IMR-90 (cell line): Measurements from ENCODE around the gene PRDM10. TPM values are rescaled to one million over a fixed set of nuclear protein-coding genes. Genes with fewer than 3 reads are reported as not detected.

Experiments
- ATAC-seq: fragments of 200-7000 bp; cut with Tn5 transposase; 2 replicates; pipeline ENCODE4 v1.9.1; 2020; ENCODE audit warnings: low read depth, mild to moderate bottlenecking, moderate library complexity
- BruUV-seq: library from RNA; stranded (reverse); fragments of 400-500 nt; replicated peaks from 2 replicates; lab custom pipeline; 2021; lab: Mats Ljungman, UMichigan
- CTCF ChIA-PET: fragments of 300-600 bp; formaldehyde crosslinking; extraction: SDS; loops from one replicate; lab custom pipeline; 2021; ENCODE audit warnings: antibody characterized with exemption; lab: Yijun Ruan, JAX
- POLR2A ChIA-PET: fragments of 300-600 bp; sonication (Branson Sonifier 250); formaldehyde crosslinking; loops from one replicate; lab custom pipeline; 2022; ENCODE audit warnings: antibody characterized with exemption; ENCODE audit not compliant: unreplicated experiment; lab: Charles Lee
- DNase-seq: peaks from one replicate; pipeline ENCODE4 v3.0.0; 2013
- H2AFZ ChIP-seq: replicated peaks from 2 replicates; pipeline ENCODE3; 2013; ENCODE audit warnings: low read length, mild to moderate bottlenecking; ENCODE audit not compliant: poor library complexity
- H2AK5ac ChIP-seq: 2 replicates; pipeline ENCODE4 v1.6.1; 2013; ENCODE audit warnings: low read depth, low read length, inconsistent platforms
- H2AK9ac ChIP-seq: replicated peaks from 2 replicates; pipeline ENCODE3; 2013; ENCODE audit warnings: mild to moderate bottlenecking, low read depth, low read length, moderate library complexity; ENCODE audit not compliant: poor library complexity
- H2BK120ac ChIP-seq: 2 replicates; pipeline ENCODE4 v1.6.1; 2013; ENCODE audit warnings: low read depth, low read length, inconsistent platforms
- H2BK15ac ChIP-seq: 3 replicates; pipeline ENCODE4 v1.6.1; 2013; ENCODE audit warnings: low read depth, low read length, inconsistent platforms
- H2BK20ac ChIP-seq: 2 replicates; pipeline ENCODE4 v1.6.1; 2013; ENCODE audit warnings: low read depth, mild to moderate bottlenecking, inconsistent platforms, low read length, moderate library complexity
- H2BK5ac ChIP-seq: 2 replicates; pipeline ENCODE4 v1.6.1; 2013; ENCODE audit warnings: mild to moderate bottlenecking, low read depth, low read length, inconsistent platforms; ENCODE audit not compliant: poor library complexity, severe bottlenecking
- H3K14ac ChIP-seq: replicated peaks from 2 replicates; pipeline ENCODE4 v1.6.1; 2013; ENCODE audit warnings: low read depth, low read length, inconsistent platforms
- H3K18ac ChIP-seq: 2 replicates; pipeline ENCODE4 v1.6.1; 2013; ENCODE audit warnings: low read depth, low read length, control low read depth
- H3K23ac ChIP-seq: 2 replicates; pipeline ENCODE4 v1.6.1; 2013; ENCODE audit warnings: low read depth, low read length, inconsistent platforms
- H3K27ac ChIP-seq: 2 replicates; pipeline ENCODE4 v1.5.1; 2013; ENCODE audit warnings: mild to moderate bottlenecking, control low read depth, low read length; ENCODE audit not compliant: insufficient read depth
- H3K27me3 ChIP-seq: 2 replicates; pipeline ENCODE4 v1.6.1; 2013; ENCODE audit warnings: low read length; ENCODE audit not compliant: control insufficient read depth, insufficient read depth
- H3K36me3 ChIP-seq: 2 replicates; pipeline ENCODE4 v1.6.1; 2013; ENCODE audit warnings: low read length, mixed read lengths; ENCODE audit not compliant: control insufficient read depth, insufficient read depth
- H3K4ac ChIP-seq: 2 replicates; pipeline ENCODE4 v1.6.1; 2013; ENCODE audit warnings: low read depth, low read length, inconsistent platforms
- H3K4me1 ChIP-seq: 2 replicates; pipeline ENCODE4 v1.6.1; 2013; ENCODE audit warnings: low read length, mixed read lengths; ENCODE audit not compliant: control insufficient read depth, insufficient read depth
- H3K4me2 ChIP-seq: 2 replicates; pipeline ENCODE4 v1.6.1; 2013; ENCODE audit warnings: low read depth, mild to moderate bottlenecking, control low read depth, low read length, moderate library complexity
- H3K4me3 ChIP-seq: 2 replicates; pipeline ENCODE4 v1.5.1; 2013; ENCODE audit warnings: low read depth, mild to moderate bottlenecking, control low read depth, low read length, moderate library complexity; ENCODE audit not compliant: insufficient read depth
- H3K56ac ChIP-seq: 2 replicates; pipeline ENCODE4 v1.6.1; 2013; ENCODE audit warnings: low read length, inconsistent platforms; ENCODE audit not compliant: insufficient read depth; ENCODE audit errors: extremely low read depth
- H3K79me1 ChIP-seq, 2 experiments: 2 replicates each; pipeline ENCODE4 v1.6.1; 2013; ENCODE audit warnings: low read length in 2 of 2, inconsistent platforms in 1 of 2, low read depth in 1 of 2
- H3K9ac ChIP-seq: 2 replicates; pipeline ENCODE4 v1.6.1; 2013; ENCODE audit warnings: low read depth, low read length, control low read depth
- H3K9me1 ChIP-seq: 2 replicates; pipeline ENCODE4 v1.6.1; 2013; ENCODE audit warnings: low read length, inconsistent platforms; ENCODE audit not compliant: insufficient read depth
- H3K9me3 ChIP-seq: 2 replicates; pipeline ENCODE4 v1.6.1; 2013; ENCODE audit warnings: low read length; ENCODE audit not compliant: control insufficient read depth, insufficient read depth
- H4K20me1 ChIP-seq: 2 replicates; pipeline ENCODE4 v1.6.1; 2013; ENCODE audit warnings: low read length, inconsistent platforms; ENCODE audit not compliant: insufficient read depth
- H4K5ac ChIP-seq: 2 replicates; pipeline ENCODE4 v1.6.1; 2013; ENCODE audit warnings: mild to moderate bottlenecking, low read depth, low read length, control low read depth
- H4K8ac ChIP-seq, 2 experiments: 2 replicates each; pipeline ENCODE4 v1.6.1; 2013; ENCODE audit warnings: low read depth in 2 of 2, low read length in 2 of 2, control low read depth in 1 of 2, inconsistent platforms in 1 of 2
- H4K91ac ChIP-seq: 2 replicates; pipeline ENCODE4 v1.6.1; 2013; ENCODE audit warnings: low read depth, low read length, inconsistent platforms; ENCODE audit not compliant: insufficient read depth
- BHLHE40 ChIP-seq: fragments of 150-350 bp; IDR thresholded peaks from 2 replicates; pipeline ENCODE4 v1.6.1; 2016; ENCODE audit warnings: mild to moderate bottlenecking, low read depth, low read length
- CEBPB ChIP-seq: IDR thresholded peaks from 2 replicates; pipeline ENCODE4 v1.6.1; 2012; ENCODE audit warnings: low read depth, low read length, improper control_type of control experiment
- CHD1 ChIP-seq: IDR thresholded peaks from 2 replicates; pipeline ENCODE4 v1.6.1; 2012; ENCODE audit warnings: low read depth, low read length, improper control_type of control experiment
- FOS ChIP-seq: fragments of 150-350 bp; IDR thresholded peaks from 2 replicates; pipeline ENCODE4 v1.6.1; 2016; ENCODE audit warnings: low read depth, low read length
- MAFK ChIP-seq: IDR thresholded peaks from 2 replicates; pipeline ENCODE4 v1.6.1; 2012; ENCODE audit warnings: low read depth, low read length, improper control_type of control experiment
- MAZ ChIP-seq: IDR thresholded peaks from 2 replicates; pipeline ENCODE4 v1.6.1; 2012; ENCODE audit warnings: low read depth, mild to moderate bottlenecking, low read length, improper control_type of control experiment, moderate library complexity, borderline replicate concordance
- MXI1 ChIP-seq: IDR thresholded peaks from 2 replicates; pipeline ENCODE4 v1.6.1; 2012; ENCODE audit warnings: low read depth, mild to moderate bottlenecking, low read length, moderate library complexity, borderline replicate concordance
- POLR2A ChIP-seq: IDR thresholded peaks from 2 replicates; pipeline ENCODE4 v1.6.1; 2012; ENCODE audit warnings: mild to moderate bottlenecking, low read depth, low read length
- RAD21 ChIP-seq: IDR thresholded peaks from 2 replicates; pipeline ENCODE4 v1.6.1; 2012; ENCODE audit warnings: low read length, improper control_type of control experiment
- RFX5 ChIP-seq: IDR thresholded peaks from 2 replicates; pipeline ENCODE4 v1.8.0; 2012; ENCODE audit warnings: low read depth, mild to moderate bottlenecking, low read length, moderate library complexity
- SMC3 ChIP-seq: fragments of 150-350 bp; IDR thresholded peaks from 2 replicates; pipeline ENCODE4 v1.6.1; 2016; ENCODE audit warnings: low read depth, mild to moderate bottlenecking, antibody characterized with exemption, low read length, moderate library complexity
- WGBS, 2 experiments: methylation state at CpG; one replicate each; pipeline versions ENCODE4 v1.1.5 to v1.1.7; 2013; ENCODE audit warnings: missing lambda C conversion rate in 2 of 2; ENCODE audit not compliant: insufficient read length in 1 of 2; ENCODE audit errors: extremely low coverage in 2 of 2; 5-methylcytosine and 5-hydroxymethylcytosine counted together
- dilution Hi-C: fragments of 300-500 bp; cut with HindIII; formaldehyde crosslinking; loops from one replicate; pipeline ENCODE4 v1.14.3; 2018; ENCODE audit warnings: low sequenced_read_pairs; ENCODE audit not compliant: unreplicated experiment
- in situ Hi-C: fragments of 300-500 bp; cut with MboI; formaldehyde crosslinking; loops from 3 replicates; pipeline ENCODE4 v1.14.3; 2019; ENCODE audit warnings: low sequenced_read_pairs, inconsistent platforms, mixed read lengths
- intact Hi-C: fragments of 100-400 bp; cut with micrococcal nuclease; formaldehyde crosslinking; loops from 2 replicates; pipeline ENCODE4 v1.10.0; 2022
- polyA plus RNA-seq, 3 experiments: library from polyadenylated mRNA; depleted of rRNA; stranded (reverse); fragments of >200 nt; gene quantifications; 2 replicates each; pipeline ENCODE4 v1.2.3, GENCODE V29; 2012; ENCODE audit warnings: low replicate concordance in 1 of 3
- total RNA-seq: library from RNA; depleted of rRNA; stranded (reverse); fragments of >200 nt; gene quantifications from 2 replicates; pipeline ENCODE4 v1.2.3, GENCODE V29; 2012
- TF ChIP-seq, protein P1 (sequence below): fragments of 150-350 bp; IDR thresholded peaks from 2 replicates; pipeline ENCODE4 v1.6.1; 2016; ENCODE audit warnings: low read depth, mild to moderate bottlenecking, low read length, moderate library complexity, borderline replicate concordance
- TF ChIP-seq, protein P2 (sequence below): conservative IDR thresholded peaks from 2 replicates; pipeline ENCODE4 v1.5.1; 2012; ENCODE audit warnings: mild to moderate bottlenecking, low read depth, low read length, improper control_type of control experiment

PRDM10 gene
- total and polyA plus RNA-seq, 2 of the 4 experiments (the other 2 are of a cell fraction): 3.1 to 6.5 TPM

DNA sequence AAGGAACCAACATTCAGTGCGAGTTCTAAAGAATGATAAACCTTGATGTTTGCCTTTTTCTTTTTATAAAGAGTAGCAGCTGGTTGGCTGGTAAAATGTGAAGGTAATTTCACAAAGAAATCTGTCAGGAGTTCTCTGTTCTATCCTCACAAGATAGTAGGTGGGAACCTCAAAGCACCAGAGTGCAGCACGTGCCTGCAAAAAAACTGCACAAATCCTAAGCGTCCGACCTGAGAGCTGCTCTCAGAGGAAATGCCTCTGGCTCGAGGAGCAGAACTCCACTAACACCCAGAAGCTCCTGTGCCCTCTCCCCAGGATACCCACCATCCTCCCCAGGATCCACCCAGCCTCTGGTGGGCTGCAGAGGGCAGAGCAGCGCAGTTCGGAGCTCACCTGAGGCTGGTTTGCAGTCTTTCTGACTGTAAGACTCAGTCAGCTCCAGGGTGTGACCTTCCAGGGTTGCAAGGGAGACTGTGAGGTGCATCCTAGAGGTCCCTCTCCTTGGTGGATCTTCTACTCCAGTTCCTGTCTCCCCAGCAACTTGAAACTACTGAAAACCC is 23.5 kb downstream of the PRDM10 start:
- Histone ChIP-seq H2BK5ac (no peak overlapping the region), H3K18ac (no peak overlapping the region), H3K27ac (no peak overlapping the region), H3K9ac (no peak overlapping the region), H3K4me3 (no peak overlapping the region), H3K56ac (no peak overlapping the region), H4K8ac (no peak overlapping the region), H3K79me1 (peaks cover 15 to 16% of the 10 kb centered on the region in 2 experiments; a peak in 3 of 4 replicates), H3K14ac (no peak overlapping the region), H3K4ac (no peak overlapping the region), H3K9me3 (no peaks in the 10 kb centered on the region), H2BK20ac (no peak overlapping the region), H4K91ac (no peak overlapping the region), H3K4me2 (no peak overlapping the region), H2BK15ac (no peak overlapping the region), H2AK5ac (no peak overlapping the region), H3K27me3 (no peaks in the 10 kb centered on the region), H3K9me1 (peaks cover 10% of the 10 kb centered on the region), H2AK9ac (no peak overlapping the region), H3K4me1 (no peaks in the 10 kb centered on the region), H2BK120ac (no peak overlapping the region), H4K5ac (no peak overlapping the region), H3K36me3 (no peaks in the 10 kb centered on the region), H4K20me1 (peaks cover 10% of the 10 kb centered on the region; the same call in 1 of the 2 replicates), H3K23ac (no peak overlapping the region), H2AFZ (no peak overlapping the region)
- WGBS, 2 experiments: 65% methylated on average over 2 of the region's 7 CpGs; no CpG with 5 or more reads in 1 of the 2 experiments
- TF ChIP-seq MXI1: no peak
- TF ChIP-seq, protein P1, sequence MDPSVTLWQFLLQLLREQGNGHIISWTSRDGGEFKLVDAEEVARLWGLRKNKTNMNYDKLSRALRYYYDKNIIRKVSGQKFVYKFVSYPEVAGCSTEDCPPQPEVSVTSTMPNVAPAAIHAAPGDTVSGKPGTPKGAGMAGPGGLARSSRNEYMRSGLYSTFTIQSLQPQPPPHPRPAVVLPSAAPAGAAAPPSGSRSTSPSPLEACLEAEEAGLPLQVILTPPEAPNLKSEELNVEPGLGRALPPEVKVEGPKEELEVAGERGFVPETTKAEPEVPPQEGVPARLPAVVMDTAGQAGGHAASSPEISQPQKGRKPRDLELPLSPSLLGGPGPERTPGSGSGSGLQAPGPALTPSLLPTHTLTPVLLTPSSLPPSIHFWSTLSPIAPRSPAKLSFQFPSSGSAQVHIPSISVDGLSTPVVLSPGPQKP: no peak
- no peak for TF ChIP-seq RFX5
- no peak for TF ChIP-seq MAZ
- TF ChIP-seq SMC3: no peak
- no peak for TF ChIP-seq MAFK
- TF ChIP-seq CHD1: no peak
- no peak for TF ChIP-seq FOS
- TF ChIP-seq, protein P2, sequence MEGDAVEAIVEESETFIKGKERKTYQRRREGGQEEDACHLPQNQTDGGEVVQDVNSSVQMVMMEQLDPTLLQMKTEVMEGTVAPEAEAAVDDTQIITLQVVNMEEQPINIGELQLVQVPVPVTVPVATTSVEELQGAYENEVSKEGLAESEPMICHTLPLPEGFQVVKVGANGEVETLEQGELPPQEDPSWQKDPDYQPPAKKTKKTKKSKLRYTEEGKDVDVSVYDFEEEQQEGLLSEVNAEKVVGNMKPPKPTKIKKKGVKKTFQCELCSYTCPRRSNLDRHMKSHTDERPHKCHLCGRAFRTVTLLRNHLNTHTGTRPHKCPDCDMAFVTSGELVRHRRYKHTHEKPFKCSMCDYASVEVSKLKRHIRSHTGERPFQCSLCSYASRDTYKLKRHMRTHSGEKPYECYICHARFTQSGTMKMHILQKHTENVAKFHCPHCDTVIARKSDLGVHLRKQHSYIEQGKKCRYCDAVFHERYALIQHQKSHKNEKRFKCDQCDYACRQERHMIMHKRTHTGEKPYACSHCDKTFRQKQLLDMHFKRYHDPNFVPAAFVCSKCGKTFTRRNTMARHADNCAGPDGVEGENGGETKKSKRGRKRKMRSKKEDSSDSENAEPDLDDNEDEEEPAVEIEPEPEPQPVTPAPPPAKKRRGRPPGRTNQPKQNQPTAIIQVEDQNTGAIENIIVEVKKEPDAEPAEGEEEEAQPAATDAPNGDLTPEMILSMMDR: no peak
- TF ChIP-seq BHLHE40: no peak
- TF ChIP-seq POLR2A: no peak
- TF ChIP-seq CEBPB: no peak
- no peak for TF ChIP-seq RAD21
- POLR2A ChIA-PET: no interaction called here
- dilution Hi-C loops (no loop called here), in situ Hi-C loops (no loop called here), intact Hi-C loops (no loop called here)
- CTCF ChIA-PET: interaction anchor here (0.8 kb wide), 1 partner anchor 29 kb away, joined by 4 read pairs; no protein-coding TSS in a partner anchor
- no TSS peak for BruUV-seq
- no peak for DNase-seq
- no peak for ATAC-seq
